Stimulated activated CD4-positive, alpha-beta T cell treated with anti-CD3 and anti-CD28 coated beads, Interleukin-12 subunit alpha, Interleukin-12 subunit beta, amount 100 ng/mL, for 24 hours (primary cell): ENCODE measurements around the gene SYCE3.
A peak's percentile ranks its signal among the peaks of the same experiment; 100 is the strongest.
"Not testable (repeated sequence)": the region's sequence is repeated elsewhere in the genome, so short reads cannot be mapped to it uniquely, and the experiment has no call there.

Experiments
- DNase-seq, 2 experiments: peaks; one replicate each; pipeline ENCODE4 v3.0.0-alpha.2; 2020; ENCODE audit warnings: low read depth in 2 of 2

SYCE3 gene

DNA sequence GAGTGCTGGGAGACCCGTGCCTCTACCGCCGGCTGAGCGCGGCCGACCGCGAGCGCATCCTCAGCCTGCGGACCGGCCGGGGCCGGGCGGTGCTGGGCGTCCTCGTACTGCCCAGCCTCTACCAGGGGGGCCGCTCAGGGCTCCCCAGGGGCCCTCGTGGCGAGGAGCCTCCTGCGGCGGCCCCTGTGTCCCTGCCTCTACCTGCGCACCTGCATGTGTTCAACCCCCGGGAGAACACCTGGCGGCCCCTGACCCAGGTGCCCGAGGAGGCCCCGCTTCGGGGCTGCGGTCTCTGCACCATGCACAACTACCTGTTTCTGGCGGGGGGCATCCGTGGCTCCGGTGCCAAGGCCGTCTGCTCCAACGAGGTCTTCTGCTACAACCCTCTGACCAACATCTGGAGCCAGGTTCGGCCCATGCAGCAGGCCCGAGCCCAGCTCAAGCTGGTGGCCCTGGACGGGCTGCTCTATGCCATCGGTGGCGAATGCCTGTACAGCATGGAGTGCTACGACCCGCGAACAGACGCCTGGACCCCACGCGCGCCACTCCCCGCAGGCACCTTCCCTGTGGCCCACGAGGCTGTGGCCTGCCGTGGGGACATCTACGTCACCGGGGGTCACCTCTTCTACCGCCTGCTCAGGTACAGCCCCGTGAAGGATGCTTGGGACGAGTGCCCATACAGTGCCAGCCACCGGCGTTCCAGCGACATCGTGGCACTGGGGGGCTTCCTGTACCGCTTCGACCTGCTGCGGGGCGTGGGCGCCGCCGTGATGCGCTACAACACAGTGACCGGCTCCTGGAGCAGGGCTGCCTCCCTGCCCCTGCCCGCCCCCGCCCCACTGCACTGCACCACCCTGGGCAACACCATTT, 13.6 kb downstream of the SYCE3 start:
- DNase-seq = no peak

DNA sequence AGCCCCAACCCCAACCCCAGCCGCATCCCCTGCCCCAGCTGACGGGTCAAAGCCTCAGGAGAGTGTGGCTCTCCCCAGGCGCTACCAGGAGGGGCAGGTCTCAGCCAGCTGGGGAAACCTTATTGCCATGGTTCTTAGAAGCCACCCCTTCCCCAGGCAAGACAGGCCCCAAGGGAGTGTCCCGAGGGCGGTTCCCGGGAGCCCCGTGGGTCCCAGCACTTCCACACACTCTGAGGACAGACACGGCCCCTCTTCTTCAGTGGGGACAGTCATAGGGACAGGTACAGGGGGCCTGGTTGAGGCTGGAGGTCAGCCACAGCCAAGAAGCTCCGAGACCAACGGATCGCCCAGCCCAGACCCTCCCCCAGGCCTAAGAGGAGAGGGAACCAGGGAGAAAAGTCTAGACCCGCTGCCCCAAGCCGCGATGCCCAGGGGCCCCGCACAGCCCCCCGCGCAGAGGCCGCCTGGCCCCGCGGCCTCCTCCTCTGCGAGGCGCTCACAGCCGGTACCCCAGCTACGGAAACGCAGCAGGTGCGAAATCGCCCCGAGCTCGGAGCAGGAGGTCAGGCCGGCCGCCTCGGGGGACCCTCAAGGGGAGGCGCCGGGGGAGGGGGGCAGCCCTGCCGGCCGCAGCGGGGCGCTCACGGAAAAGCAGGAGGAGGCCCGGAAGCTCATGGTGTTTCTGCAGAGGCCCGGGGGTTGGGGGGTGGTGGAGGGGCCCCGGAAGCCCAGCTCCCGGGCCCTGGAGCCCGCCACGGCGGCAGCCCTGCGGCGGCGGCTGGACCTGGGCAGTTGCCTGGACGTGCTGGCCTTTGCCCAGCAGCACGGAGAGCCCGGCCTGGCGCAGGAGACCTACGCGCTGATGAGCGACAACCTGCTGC, 14.4 kb downstream of the SYCE3 start:
- DNase-seq = no peak

DNA sequence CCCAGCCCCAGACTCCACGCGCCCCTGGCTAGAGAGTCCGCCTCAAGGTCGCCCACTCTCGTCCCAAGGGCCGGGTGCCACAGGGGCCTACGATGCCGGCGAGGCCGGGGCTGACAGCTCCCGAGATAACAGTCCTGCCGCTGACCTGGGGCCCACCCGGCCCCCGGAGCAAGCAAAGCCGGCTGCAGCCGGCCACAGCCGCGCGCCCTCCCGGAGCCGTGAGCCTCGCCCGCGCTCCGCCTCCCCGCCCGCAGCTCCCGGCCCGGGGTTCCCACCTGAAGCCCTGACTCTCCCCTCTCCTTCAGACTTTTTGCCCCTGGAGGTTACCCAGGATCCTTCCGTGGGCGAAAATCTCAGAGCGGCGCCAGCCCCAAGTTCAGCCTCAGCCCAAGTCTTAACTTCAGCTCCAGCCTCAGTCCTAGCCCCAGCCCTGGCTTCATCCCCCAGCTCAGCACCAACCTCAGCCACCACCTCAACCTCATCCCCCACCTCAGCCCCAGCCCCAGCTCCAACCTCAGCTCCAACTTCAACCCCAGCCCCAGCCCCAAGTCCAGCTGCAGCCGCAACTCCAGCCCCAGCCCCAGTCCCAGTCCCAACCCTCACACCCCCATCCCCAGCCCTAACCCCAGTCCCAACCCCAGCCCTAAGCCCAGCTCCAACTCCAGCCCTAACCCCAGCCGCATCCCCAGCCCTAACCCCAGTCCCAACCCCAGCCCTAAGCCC, 15.3 kb downstream of the SYCE3 start:
- DNase-seq = no peak

DNA sequence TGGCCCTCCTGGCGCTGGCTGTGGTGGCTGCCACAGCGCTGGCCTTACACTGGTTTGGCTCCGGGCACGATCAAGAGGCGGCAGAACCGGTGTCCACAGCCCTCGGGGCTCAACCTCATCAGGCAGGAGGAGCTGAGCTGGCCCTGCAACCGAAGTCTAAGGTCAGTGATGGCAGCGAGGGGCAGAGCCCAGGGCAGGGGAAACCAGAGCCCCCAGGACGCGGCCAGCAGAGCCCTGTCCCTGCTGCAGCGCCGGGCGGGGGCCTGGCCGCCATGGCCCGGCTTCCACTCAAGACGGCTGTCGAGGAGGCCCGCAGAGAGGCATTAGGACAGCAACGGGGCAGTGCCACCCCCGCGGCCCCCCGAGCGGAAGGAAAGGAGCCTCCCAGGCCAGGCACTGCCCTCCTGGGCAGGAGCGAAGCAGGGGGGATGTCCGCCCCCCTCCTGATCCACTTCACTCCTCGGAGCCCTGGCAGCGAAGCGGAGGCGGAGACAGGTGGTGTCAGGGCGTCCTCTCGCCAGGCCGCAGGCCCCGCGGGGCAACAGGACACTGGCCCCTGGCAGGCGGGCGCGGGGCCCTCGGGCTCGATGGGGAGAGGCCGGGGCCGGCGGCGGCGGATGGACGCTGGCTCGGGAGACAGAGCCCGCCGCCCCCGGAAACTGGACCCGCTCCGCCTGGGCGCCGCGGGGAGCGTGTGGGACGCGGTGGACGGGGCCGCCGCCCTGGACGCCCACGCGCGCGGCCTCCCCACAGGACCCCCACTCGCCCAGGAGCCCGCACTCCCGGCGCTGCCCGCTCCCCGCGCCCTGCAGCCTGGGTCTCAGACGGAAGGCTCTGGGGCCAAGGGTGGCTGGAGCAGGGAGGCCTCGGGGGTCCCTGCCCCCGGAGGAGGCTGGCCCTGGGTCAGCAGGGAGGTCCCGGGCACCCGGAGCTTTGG, 16.1 kb downstream of the SYCE3 start:
- no peak for DNase-seq

DNA sequence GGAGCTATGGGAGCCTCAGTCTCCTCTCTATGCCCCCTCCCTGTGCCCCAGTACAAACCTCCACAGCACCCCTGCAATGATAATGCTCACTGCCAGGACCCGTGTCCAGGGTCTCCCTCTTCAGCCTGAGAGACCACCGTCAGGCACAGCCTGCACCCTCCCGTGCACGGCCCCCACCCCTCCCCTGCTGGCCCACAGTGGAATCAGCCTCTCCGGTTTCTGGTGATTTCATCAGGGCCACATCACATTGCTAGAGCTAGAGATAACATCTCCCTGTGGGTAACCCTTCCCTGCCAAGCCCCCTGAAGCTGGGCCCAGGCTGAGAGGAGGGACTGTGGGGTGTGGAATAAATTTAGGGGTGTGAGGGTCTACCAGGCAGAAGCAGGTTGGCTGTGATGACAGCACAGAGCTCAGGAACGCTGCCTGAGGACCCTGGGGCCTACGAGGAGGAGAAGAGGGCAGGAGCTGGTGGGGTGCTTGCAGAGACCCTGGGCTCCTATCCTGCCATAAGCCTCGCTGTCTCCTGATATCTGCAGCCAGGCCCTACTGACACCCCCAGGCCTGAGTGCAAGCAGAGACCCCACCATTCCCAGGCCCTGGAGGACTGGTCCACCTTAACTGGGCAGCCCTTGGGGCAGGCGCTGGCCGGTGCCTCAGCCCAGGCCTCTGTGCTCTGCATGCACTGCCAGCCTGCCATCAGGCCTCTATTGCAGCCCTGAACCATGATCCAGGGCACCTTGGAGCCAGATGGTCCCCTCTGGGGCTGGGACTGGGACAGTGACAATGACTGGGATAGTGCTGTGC, 17.0 kb downstream of the SYCE3 start, which contains the start of gene KLHDC7B:
Gene KLHDC7B (plus strand): TSS at position 378 of the 804 bp plus-strand sequence. CDS start 345 bp downstream, at position 723.
- DNase-seq = no peak

DNA sequence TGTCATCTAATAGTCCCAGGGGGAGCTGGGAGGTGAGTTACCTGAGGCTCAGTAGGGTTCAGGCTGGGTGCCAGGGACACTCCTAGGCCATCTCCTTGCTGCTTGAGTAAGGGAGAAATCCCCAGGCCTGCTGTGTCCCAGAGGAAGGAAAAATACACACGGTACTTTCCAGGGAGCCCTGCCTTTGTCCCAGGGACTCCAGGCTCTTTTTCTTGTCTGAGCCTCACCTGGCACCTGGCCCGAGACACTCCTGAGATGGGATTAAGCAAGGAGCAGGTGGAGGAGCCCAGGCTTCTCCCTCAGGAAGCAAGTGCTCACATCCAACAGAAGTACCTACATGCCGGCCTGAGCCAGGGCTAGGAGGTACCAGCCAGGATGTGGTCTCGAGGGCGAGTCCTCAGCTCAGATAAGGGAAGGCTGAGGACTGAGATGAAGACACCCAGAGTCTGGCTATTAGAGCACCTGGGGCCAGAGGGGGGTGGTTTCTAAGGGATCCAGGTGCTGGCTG, 17.9 kb downstream of the SYCE3 start:
- DNase-seq = no peak

DNA sequence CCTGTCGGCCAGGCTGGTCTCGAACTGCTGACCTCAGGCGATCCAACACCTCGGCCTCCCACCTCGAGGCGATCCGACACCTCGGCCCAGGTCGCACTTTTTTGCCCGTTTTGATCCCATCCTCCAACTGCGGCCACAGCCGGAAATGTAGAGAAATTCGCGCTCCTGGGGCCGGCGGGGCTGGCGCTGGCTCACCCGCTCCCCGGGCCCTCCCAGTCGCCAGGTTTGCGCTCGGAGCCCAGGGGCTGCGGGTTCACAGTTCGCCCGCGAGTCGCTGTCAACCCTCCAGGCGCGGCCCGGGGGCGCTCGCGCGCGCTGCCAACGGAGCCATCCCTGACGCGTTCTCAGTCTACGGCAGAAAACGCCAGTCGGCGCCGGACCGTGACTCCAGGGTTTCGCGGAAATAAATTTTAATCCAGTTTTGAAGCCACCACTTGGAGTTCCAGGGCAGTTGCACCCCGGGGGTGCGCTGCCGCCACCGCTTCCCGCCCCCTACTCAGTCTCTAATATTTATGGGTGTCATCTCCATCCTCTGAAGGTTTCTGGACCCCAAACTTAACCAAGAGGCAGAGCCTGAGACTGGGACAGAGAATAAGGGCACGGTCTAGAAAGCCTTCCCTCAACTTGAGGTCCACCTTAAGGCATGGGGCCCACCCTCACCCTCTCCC, 18.5 kb downstream of the SYCE3 start:
- DNase-seq = peak; percentile 62 to 79

DNA sequence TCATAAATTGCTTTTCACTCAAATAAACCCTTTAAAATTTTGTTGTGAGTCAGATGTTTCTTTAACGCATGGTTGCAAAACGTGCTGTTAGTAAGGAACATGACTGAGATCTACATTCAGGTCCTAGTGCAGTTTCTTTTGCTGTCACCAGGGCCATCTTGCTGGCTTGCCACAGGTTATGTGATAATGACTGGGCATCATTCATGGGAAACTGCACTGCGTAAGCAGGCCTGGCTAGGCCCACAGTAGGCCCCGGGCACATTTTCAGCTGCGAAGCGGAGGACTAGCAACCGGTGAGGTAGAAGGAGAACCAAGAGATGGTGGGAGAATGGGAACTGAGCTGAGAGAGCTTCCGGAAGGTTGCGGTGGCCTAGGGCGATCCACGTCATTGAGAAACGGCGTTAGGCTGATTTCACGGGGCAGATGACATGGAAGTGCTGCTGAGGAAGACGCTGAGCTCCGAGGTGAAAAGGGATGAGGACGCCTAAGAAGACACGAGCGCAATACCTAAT, 20.2 kb downstream of the SYCE3 start:
- DNase-seq = no peak

DNA sequence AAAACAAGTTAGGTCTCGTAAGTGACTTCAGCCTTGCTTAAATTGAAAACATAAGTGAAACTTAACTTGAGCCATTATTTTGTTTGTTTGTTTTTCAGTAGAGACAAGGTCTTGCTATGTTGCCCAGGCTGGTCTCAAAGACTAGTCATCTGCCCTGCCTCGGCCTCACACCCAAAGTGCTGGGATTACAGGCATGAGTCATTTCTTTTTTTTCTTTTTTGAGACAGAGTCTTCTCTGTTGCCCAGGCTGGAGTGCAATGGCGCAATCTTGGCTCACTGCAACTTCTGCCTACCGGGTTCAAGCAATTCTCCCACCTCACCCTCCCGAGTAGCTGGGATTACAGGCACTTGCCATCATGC, 21.1 kb downstream of the SYCE3 start:
- DNase-seq = not testable (repeated sequence)

DNA sequence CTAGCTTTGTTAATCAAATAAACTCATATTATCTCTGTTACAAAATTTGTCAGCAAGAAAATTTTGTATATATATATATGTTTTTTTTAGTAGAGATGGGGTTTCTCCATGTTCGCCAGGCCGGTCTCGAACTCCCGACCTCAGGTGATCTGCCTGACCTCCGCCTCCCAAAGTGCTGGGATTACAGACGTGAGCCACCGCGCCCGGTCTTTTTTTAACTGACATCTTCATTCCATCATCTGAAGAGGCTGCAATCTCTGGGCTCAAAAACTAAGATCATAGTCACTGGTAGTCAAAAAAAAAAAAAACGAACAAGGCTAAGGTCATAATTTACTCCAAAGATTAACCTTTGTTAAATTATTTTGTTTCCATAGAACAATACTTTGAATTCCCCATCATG, 22.3 kb downstream of the SYCE3 start:
- no peak for DNase-seq

DNA sequence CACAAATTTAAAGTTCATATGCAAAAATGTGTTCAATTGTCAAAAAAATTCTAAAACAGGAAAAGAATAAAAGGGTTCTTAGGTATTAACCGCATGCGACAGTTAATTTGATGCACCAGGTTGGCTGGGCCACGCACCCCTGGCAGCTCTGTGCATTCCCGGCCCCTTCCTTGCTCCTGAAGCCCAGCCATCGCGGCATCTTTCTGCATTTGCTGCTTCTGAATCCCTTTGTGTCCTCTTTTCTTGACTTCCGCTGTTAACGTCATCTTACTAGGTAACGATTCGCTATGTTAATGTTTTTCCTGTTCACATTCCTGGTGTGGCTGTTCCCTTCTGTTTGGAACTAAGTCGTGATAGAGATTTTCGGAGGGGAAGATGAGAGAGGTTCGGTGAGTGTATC, 25.0 kb downstream of the SYCE3 start:
- DNase-seq = no peak

DNA sequence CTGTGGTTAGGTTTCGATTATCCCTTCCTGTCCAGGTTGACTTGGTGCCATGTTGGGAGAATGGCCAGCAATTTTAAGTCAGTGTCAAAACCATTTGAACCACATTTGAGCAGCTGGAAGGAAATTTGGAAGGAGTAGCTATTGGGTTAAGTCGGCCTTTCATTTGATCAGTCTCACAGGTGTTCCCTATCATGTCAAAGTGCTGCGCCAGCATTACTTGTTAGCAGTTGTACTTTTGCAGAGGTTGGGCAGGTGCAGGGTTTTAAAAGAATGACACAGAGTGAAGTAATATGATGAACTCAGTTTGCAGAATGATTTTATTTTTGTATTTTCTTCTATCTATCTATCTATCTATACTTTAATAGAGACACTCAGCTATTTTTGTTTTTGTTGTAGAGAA, 26.5 kb downstream of the SYCE3 start:
- no peak for DNase-seq

DNA sequence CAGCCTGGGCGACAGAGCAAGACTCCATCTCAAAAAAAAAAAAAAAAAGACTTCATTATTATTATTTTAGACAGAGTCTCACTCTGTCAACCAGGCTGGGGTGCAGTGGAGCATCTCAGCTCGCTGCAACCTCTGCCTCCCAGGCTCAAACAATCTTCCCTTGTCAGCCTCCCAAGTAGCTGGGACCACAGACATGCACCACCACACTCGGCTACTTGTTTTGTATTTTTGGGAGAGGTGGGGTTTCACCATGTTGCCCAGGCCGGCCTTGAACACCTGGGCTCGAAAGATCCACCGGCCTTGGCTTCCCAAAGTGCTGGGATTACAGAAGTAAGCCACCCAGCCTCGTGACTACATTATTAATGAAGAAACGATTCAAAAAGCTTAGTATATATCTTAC, 27.6 kb downstream of the SYCE3 start:
- no peak for DNase-seq

DNA sequence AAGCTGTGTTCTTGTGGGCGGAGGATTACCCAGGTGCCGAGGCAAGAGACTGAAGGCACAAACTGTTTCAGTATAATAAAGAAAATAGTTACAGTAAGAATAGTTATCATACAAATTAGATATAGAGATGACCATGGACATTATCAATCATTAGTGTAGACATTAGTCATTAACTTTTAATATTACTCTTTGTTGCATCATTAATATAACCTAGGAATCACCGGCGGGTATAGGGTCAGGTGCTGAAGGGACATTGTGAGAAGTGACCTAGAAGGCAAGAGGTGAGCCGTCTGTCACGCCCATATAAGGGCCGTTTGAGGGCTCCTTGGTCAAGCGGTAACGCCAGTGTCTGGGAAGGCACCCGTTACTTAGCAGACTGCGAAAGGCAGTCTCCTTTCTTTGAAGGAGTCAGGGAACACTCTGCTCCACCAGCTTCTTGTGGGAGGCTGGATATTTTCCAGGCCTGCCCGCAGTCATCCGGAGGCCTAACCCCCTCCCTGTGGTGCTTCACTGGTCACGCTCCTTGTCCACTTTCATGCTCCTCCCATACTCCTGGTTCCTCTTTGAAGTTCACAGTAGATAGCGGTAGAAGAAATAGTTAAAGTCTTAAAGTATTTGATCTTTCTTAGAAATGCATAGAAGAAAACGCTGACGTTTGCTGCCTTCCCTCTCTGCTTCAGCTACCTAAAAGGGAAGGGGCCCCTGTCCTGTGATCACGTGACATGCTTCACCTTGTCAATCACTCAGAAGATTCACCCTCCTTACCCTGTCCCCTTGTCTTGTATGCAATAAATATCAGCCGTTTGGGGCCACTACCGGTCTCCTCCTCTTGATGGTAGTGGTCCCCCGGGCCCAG, 28.6 kb downstream of the SYCE3 start:
- not testable (repeated sequence) for DNase-seq

DNA sequence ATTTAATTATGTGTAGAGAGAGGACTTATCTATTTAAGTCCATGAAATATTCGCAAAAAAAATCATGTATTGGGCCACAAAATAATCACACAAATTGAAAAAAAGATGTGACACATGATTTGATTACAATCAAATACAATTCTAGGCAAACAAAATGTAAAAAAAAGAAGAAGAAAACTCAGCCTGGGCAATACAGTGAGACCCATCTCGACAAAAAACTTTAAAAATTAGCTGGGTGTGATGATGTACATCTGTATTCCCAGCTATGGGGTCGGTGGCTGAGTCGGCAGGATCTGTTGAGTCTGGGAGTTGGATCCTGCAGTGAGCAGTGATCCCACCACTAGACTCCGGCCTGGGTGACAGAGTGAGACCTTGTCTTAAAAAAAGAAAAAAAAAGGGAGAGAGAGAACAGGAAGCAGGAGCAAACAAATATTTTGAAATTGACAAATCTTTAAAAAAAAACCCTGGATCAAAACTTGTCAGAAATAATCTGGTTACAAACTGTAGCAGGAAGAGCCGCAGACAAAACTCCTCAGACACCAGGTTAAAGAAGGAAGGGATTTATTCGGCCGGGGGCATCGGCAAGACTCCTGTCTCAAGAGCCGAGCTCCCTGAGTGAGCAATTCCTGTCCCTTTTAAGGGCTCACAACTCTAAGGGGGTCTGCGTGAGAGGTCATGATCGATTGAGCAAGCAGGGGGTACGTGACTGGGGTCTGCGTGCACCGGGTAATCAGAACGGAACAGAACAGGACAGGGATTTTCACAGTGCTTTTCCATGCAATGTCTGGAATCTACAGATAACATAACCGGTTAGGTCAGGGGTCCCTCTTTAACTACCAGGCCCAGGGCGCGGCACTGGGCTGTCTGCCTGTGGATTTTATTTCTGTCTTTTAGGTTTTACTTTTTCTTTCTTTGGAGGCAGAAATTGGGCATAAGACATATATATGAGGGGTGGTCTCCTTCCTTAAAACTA, 29.6 kb downstream of the SYCE3 start:
- no peak for DNase-seq

DNA sequence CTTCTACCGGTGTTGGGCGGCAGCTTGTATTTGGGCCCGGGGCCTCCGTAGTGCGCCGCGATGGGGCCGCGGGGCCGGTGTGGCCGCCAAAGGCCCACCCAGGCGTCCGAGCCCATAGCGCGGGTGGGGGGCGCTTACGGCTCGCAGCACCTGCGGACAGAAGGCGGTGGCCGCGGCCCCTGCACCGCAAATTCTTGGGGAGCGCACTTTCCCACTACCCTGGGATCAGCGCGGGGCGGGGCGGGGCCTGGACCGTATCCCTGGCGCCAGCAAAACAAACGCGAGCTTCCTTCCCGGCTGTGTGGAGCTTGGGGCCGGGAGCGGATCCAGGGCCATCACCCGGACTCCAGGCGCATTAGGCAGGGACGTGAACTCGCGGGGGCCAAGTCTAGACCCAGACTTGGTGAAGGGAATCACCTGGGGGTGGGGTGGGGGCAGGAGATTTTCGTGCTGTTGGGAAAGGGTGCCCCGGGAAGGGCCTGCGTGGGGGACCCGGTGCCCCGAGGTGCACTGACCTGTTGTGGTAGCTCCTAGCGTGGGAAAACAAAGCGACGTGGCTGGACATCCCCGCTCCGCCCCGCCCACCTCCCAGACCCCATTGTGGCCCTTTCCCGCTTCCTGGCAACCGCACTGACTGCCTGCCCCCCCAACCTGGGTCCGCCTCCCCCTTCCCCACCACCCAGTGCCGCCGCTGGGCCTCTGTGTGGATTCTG, 30.6 kb downstream of the SYCE3 start:
- no peak for DNase-seq
